HG02973 (cell line): ENCODE results near the gene G6PC2.
"Not testable (repeated sequence)": the region's sequence is repeated elsewhere in the genome, so short reads cannot be mapped to it uniquely, and the experiment has no call there.

Experiments
- ATAC-seq: cut with Tn5 transposase; IDR thresholded peaks from one replicate; pipeline ENCODE4 v1.9.1; 2021; ENCODE audit warnings: moderate library complexity; ENCODE audit not compliant: unreplicated experiment

The G6PC2 gene, protein sequence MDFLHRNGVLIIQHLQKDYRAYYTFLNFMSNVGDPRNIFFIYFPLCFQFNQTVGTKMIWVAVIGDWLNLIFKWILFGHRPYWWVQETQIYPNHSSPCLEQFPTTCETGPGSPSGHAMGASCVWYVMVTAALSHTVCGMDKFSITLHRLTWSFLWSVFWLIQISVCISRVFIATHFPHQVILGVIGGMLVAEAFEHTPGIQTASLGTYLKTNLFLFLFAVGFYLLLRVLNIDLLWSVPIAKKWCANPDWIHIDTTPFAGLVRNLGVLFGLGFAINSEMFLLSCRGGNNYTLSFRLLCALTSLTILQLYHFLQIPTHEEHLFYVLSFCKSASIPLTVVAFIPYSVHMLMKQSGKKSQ

DNA sequence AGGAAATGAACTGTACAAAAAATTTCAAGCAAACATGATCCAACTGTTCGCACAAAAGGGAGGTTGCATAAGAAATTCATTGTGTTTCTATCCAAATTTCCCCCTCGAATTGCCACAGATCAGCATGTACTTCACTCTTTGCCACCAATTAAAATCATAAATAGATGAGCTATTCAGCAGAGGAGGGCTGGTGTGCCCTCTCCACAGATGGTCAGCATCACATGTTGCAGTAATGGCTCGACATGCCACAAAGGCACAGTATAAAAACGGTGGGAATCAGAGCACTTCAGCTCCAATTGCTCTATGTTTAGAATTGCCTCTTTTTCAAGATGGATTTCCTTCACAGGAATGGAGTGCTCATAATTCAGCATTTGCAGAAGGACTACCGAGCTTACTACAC lies at the start of gene G6PC2:
TSS of gene G6PC2 (plus strand) at position 289 of the 400 bp plus-strand sequence. CDS start at position 330, 41 bp downstream.
- ATAC-seq: no peak

DNA sequence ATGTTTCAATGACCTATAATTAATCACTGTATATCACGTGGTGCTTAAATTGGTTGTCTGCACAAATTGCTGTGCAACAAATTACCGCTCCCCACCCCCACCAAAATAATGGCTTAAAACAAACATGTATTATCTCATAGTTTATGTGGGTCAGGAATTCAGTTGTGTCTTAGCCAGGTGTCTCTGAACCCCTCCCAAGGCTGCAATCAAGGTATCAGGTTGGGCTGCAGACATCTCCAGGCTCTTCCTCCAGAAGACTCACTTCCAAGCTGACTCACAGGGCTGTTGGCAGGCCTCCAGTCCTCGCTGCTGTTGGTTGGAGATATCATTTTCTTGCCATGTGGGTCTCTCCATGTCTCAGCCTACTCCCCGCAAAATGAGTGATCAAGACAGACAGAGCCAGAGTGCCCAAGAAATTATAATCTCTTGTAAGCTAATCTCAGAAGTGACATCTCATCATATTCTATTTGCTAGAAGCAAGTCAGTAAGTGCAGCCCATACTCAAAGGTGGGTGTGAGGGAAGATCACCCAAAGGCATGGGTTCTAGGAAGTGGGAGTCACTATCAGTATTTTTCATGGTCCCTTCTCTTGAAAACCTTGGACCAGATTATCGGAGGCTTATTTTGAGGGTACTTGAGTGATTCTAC lies 49.3 kb upstream of the G6PC2 start:
- no peak for ATAC-seq

DNA sequence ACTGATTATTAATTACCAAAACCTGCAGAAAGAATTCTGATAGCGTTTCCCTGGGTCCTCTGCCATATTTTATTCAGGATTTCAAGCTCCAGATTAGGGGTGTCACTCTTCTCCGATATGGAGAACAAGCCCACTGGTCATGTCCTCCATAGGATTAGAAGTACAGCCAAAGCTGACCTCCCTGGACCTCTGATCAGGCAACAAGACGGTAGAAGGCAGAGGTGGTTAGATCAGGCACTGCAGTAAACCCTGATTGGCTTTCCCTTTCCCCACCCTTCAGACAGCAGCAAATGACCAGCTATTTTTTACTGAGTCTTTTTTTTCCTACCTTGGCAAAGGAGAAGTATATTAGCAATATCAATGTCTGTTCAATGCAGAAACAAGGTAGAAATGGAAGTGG lies 48.6 kb upstream of the G6PC2 start:
- ATAC-seq: no peak

DNA sequence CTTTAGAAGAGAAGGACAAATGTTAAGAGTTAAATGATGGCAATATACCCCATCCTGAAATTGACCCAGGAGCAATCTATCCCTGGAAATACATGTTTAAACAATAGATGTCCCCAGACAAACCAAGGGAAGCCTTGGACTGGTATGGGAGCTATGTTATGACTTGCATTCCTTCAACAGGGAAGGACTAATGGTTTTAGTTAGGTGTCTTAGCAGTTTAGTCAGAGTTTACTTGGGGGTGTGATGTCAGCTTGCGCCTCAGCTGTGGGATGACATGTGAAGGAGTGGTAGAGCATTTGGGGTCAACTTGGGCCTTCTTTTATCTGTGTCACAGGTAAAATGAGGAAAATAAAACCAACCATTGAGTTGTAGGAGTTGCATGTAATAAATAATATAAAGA lies 47.6 kb upstream of the G6PC2 start:
- no peak for ATAC-seq

DNA sequence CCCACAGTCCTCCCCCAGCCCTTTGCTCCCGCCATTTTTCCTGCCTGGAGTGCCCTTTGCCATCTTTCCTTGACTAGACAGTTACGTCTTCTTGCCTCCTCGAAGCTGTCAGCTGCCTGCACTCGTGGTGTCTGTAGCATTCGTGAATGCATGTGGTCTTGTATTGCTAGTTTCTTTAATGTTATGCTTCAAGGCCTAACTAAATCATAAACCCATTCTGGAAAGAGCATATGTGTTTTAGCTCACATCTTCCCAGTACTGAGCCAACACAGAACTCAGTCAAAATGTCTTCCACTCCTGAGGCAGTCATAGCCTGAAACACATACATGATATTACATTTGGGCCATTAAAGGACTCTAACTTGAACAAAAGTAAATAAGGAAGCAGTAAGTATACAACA lies 46.4 kb upstream of the G6PC2 start:
- ATAC-seq: no peak

DNA sequence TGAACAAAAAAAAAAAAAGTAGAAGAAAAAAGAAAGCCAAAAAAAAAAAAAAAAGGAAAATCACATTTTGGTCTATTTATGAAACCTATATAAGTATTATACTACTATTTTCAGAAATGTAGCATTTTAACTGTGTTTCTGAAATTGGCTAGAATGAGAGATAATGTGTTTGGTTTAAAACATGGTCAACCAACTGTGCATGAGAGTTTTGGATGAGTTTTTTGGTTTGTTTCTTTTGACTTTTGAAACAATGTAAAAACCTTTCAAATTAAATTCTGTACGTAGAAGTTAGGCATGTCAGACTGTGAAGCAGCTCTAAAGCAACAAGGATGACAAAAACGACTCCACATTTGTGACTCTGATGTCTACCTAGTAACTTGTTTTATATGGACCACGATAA lies 45.5 kb upstream of the G6PC2 start:
- ATAC-seq: no peak

DNA sequence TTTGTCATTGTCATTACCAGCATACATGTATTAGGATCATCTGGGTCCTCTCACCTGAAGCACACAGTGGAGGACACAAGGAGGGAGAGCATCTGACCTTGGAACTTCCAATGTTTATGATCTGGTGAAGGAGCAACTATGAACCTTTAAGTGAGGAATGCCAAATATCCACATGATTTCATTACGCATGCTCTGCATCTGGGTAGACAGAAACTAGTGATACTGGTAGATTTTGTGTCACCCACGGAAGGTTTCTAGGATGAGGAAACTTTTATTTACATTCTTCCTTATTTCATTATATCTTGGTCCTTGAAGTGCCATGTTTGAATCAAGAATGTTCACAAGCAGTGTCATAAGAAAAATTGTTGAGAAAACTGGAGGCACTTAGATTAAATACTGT lies 42.9 kb upstream of the G6PC2 start:
- no peak for ATAC-seq

DNA sequence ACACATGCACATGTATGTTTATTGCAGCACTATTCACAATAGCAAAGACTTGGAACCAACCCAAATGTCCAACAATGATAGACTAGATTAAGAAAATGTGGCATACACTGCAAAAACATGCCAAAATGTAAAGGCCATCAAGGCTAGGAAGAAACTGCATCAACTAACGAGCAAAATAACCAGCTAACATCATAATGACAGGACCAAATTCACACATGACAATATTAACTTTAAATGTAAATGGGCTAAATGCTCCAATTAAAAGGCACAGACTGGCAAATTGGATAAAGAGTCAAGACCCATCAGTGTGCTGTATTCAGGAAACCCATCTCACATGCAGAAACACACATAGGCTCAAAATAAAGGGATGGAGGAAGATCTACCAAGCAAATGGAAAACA lies 33.9 kb upstream of the G6PC2 start:
- ATAC-seq: not testable (repeated sequence)

DNA sequence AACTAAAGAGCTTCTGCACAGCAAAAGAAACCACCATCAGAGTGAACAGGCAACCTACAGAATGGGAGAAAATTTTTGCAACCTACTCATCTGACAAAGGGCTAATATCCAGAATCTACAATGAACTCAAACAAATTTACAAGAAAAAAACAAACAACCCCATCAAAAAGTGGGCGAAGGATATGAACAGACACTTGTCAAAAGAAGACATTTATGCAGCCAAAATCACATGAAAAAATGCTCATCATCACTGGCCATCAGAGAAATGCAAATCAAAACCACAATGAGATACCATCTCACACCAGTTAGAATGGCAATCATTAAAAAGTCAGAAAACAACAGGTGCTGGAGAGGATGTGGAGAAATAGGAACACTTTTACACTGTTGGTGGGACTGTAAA lies 30.7 kb upstream of the G6PC2 start:
- ATAC-seq: not testable (repeated sequence)

DNA sequence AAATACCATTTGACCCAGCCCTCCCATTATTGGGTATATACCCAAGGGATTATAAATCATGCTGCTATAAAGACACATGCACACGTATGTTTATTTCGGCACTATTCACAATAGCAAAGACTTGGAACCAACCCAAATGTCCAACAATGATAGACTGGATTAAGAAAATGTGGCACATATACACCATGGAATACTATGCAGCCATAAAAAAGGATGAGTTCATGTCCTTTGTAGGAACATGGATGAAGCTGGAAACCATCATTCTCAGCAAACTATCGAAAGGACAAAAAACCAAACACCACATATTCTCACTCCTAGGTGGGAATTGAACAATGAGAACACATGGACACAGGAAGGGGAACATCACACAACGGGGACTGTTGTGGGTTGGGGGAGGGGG lies 30.3 kb upstream of the G6PC2 start:
- ATAC-seq: not testable (repeated sequence)

DNA sequence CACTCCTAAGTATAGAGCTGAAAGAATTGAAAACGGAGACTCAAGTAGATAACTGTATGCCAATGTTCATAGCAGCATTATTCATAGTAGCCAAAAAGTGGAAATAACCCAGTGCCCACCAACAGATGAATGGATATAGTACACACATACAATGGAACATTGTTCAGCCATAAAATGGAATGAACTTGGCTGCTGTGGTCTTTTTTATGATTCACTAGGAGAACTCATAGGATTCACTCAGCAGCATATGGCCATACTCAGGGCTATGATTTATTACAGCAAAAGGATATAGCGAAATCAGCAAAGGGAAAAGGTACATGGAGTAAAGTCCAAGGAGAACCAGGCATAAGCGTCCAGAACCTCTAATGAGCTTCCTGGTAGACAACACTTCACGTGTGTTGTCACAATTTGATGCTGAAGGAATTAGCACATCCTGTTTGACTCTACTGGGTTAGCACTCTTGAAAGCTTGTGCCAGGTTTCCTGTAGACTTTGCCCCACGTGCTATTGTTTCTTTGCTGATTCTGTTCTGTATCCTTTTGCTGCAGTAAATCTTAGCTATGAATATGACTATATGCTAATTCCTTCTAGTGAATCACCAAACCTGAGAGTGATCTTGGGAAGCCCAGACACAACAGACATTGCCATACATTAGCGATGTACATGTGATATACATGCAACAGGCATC lies 26.6 kb upstream of the G6PC2 start:
- ATAC-seq: no peak

DNA sequence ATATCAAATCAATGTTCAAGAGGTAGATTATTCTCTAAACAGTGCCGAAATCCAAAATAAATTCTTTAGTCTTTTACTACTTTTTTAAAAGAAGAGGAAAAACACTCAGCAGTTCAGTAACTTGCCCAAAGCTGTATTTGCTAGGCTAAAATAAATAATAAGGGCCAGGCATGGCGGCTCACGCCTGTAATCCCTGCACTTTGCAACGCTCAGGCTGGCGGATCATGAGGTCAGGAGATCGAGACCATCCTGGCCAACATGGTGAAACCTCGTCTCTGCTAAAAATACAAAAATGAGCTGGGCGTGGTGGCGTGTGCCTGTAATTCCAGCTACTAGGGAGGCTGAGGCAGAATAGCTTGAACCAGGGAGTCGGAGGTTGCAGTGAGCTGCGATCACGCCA lies 18.9 kb upstream of the G6PC2 start:
- not testable (repeated sequence) for ATAC-seq

DNA sequence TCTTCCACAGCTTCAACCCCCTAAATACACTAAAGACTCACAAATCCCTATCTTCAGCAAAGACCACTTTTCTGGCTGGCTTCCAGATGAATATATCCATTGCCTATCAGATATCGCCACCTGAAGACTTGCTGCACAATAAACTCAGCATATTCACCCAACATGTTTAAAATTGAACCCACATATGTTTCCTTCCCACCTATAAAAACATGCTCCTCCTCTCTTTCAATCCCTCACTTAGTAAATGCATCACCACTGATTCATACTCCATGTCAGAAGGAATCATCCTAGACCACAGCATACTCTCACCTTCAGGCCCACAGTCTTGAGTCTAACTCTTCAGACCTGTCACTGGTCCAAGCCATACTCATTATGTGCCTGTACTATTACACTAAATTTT lies 16.1 kb upstream of the G6PC2 start:
- no peak for ATAC-seq

DNA sequence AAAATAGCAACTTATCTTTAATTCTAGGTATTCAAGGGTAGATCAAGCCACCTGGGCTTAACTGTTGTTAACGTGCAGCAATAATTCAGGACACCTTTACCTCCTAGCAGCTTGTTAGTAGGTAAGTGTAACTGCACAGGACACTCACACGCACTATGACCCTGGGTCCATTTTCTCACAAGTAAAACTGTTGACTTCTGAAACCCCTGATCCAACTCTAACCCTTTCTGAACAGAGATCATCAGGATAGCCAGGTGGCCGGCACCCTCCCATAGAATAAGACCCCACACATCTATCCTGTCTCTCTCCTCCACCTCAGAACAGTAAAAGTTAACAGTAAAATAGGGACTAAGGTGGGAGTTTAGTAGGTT lies 11.5 kb upstream of the G6PC2 start:
- ATAC-seq: no peak

DNA sequence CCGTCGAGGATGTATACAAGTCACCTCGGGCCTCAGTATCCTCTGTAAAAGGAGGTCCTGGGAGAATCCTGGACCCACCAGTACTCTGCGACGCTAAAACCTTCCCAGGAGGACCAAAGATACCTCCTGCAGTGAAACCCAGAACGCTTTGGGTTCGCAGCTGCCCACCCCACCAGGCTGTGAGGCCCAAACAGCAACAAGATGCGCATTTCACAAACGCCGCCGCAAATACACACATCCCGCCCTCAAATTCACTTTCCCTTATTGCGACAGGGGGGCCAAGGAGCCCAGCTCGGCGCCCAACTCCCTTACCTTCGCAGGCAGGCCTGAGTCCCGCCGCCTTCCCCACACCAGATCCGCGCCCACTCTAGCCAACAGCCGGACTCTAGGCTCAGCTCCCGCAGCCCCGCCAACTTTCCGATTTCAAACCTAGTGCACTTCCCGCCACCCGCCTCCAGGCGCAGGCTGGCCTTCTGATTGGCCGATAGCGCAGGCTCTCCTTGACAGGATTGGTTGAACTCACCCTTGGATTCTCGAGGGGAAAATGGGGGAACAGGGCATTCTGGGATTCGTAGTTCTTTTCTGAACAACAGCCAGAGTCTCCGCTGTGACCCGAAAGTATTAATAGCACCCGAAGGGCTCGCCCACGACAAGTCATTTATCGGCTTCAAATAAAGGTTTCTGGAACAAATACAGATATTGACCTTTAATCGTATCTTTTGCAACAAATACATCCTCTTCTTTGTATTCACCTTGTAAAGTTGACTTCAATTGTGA lies 10.9 kb upstream of the G6PC2 start, which contains the start of gene SPC25:
TSS of gene SPC25 (minus strand) at position 425 of the 777 bp plus-strand sequence. CDS start 911 bp downstream, outside the sequence.
- peak; percentile 100 for ATAC-seq

DNA sequence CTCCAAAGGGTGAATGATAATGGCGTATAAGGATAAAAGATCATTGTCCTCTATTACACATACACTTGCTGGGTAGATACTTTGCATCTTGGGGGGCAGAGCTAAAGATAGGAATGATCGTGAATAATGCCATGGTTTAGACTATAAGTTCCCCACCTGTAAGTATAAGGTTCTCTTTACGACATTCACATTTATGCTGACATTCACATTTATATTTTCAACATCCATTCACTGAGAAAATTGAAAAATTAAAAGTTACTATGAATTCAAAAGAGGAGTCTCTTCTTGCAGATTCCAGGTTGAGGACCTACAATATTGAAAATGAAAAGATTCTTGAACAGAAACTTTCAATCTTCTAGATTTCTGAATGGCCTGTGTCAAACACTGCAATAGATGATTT lies 8.8 kb upstream of the G6PC2 start:
- no peak for ATAC-seq

DNA sequence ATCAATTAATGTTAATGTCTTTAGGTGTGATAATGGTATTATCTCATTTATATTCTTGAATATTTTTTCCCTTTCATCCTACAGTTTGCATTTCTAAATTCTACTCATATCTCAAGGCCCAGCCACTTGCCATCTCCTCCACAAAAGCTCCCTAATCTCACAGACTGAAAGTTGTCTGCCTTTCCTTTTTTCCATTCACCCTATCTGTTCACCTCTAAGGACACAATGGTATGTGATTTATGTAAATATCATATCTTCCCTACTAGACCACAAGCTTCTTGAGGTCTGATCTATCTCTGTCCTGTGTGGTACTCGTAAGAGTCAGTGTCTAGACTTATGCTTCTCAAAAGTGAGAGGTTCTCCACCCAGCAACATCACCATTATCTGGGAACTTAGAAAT lies 7.0 kb upstream of the G6PC2 start:
- no peak for ATAC-seq

DNA sequence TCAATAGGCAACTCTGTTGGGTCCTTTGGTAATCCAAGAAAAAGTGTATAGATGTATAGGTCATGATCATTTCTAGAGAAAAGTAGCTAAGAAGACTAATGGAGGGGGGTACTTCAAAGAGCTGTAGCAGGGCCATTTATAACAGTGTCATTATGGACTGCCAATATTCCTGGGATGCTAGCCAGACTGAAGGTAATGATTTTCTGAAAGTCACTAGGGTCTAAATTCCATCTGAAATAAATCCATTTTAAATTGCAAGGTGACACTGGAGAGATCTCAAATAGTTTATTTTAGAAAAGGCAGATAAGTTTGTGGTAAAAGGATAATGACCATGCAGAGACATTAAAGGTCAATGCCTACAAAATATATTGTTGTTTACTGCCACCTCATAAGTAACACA lies 6.4 kb upstream of the G6PC2 start:
- no peak for ATAC-seq

DNA sequence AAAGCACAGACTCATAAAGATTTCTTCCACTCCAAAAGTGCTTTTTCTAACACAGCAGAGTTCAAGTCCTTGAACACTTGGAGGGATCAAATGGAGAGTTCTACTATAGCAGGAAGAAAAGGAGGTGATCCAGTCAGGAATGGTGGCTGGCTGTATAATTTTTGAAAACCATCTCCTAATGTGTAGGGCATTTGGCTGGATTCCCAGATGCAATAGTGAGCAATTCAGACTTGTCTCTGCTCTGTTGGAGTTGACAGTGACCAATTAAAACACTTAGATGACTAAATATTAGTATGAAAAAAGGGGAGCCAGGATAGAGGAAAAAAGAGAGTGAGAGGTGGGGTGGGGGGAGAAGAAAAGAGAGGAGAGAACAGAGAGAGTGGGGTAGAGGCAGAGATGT lies 5.3 kb upstream of the G6PC2 start:
- no peak for ATAC-seq

DNA sequence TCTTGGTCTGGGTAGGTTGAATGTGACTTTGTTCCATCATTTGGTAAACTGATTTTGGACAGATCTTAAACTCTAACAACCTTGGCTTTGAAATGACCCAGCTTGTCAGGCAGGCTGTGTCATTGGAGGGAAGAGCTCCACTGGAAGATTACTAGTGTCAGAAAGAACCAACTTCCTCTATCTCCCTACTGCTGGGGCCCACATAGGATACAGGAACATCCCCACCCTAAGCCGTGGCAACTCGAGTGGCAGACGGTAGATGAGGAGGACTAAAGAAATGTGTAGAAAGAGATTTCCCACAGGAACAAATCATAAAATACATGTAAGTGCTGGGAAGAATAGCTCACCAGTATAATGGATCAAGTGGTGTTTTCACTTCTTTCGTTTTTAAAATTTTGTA lies 4.3 kb upstream of the G6PC2 start:
- no peak for ATAC-seq

DNA sequence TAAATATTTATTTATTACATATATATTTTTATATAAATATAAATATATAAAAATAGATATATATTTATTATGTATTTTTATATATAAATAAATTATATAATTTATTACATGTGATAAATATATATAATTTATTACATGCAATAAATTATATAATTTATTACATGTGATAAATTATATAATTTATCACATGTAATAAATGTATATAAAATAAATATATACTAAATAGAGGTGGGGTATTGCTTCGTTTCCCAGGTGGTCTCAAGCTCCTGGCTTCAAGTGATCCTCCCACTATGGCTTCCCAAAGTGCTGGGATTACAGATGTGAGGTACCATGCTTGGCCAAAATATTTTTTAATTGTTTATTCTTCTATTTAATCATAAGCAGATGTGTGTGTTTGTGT lies 3.6 kb upstream of the G6PC2 start:
- ATAC-seq: no peak
